Gastroesophageal sphincter (tissue), 4 donors: ENCODE data around the gene CCDC117. TPM values are rescaled to one million over a fixed set of nuclear protein-coding genes. Genes with fewer than 3 reads are reported as not detected.

Source experiments
- ATAC-seq: fragments of 150-250 bp; one replicate; pipeline ENCODE4 v1.9.1; 2016; ENCODE audit warnings: mild to moderate bottlenecking, moderate library complexity
- H3K27ac ChIP-seq, 4 donors: fragments of 200-600 bp; sonication (generic) in 3 of 4; 1 replicate in 3 of 4; 2 replicates in 1 of 4; pipeline ENCODE4 v1.5.1; 2016 to 2019
- H3K27me3 ChIP-seq: fragments of 200-600 bp; sonication (generic); one replicate; pipeline ENCODE4 v1.5.1; 2019
- H3K36me3 ChIP-seq, 2 donors: fragments of 200-600 bp; sonication (generic); one replicate each; pipeline ENCODE4 v1.5.1; 2019; ENCODE audit warnings: control low read depth in 1 of 2
- H3K4me1 ChIP-seq, 3 donors: fragments of 200-600 bp; sonication (generic); 1 replicate in 2 of 3; 2 replicates in 1 of 3; pipeline ENCODE4 v1.5.1; 2016 to 2019; ENCODE audit warnings: control low read depth in 2 of 3
- H3K4me3 ChIP-seq, 2 donors: fragments of 200-600 bp; sonication (generic); one replicate each; pipeline ENCODE4 v1.5.1; 2019; ENCODE audit warnings: mild to moderate bottlenecking in 1 of 2, moderate library complexity in 1 of 2
- H3K9me3 ChIP-seq, 3 donors: fragments of 200-600 bp; sonication (generic); one replicate each; pipeline ENCODE4 v1.5.1; 2017 to 2019; ENCODE audit warnings: control low read depth in 2 of 3
- EP300 ChIP-seq: sonication (generic); formaldehyde crosslinking; IDR thresholded peaks from one replicate; pipeline ENCODE4 v1.6.1; 2017; ENCODE audit warnings: antibody characterized with exemption, mild to moderate bottlenecking
- POLR2A ChIP-seq, 2 donors: fragments of 450-650 bp; IDR thresholded peaks; one replicate each; pipeline ENCODE4 v1.6.1; 2017; ENCODE audit warnings: antibody characterized with exemption in 2 of 2, mild to moderate bottlenecking in 2 of 2, moderate library complexity in 1 of 2
- POLR2AphosphoS5 ChIP-seq: sonication (generic); formaldehyde crosslinking; IDR thresholded peaks from one replicate; pipeline ENCODE4 v1.6.1; 2017; ENCODE audit warnings: antibody characterized with exemption
- WGBS, 2 donors: methylation state at CpG; one replicate each; pipeline ENCODE4 v1.1.5; 2018; ENCODE audit warnings: low coverage in 1 of 2; 5-methylcytosine and 5-hydroxymethylcytosine counted together
- total RNA-seq, 4 donors: library from RNA; depleted of rRNA; stranded (reverse); fragments of >200 nt; gene quantifications; one replicate each; pipeline ENCODE4 v1.1.0, GENCODE V29; 2016
- TF ChIP-seq, protein P1 (sequence below), 4 experiments: fragments of 200-600 bp in 2 of 4; fragments of 450-650 bp in 2 of 4; sonication (generic) in 1 of 4; IDR thresholded peaks; one replicate each; pipeline ENCODE4 v1.5.1; 2017 to 2019; ENCODE audit warnings: antibody characterized with exemption in 4 of 4, mild to moderate bottlenecking in 2 of 4, moderate library complexity in 2 of 4

The CCDC117 gene
- total RNA-seq, 4 donors from 2014 or later = 23.2 to 34.2 (median 25.7) TPM

DNA sequence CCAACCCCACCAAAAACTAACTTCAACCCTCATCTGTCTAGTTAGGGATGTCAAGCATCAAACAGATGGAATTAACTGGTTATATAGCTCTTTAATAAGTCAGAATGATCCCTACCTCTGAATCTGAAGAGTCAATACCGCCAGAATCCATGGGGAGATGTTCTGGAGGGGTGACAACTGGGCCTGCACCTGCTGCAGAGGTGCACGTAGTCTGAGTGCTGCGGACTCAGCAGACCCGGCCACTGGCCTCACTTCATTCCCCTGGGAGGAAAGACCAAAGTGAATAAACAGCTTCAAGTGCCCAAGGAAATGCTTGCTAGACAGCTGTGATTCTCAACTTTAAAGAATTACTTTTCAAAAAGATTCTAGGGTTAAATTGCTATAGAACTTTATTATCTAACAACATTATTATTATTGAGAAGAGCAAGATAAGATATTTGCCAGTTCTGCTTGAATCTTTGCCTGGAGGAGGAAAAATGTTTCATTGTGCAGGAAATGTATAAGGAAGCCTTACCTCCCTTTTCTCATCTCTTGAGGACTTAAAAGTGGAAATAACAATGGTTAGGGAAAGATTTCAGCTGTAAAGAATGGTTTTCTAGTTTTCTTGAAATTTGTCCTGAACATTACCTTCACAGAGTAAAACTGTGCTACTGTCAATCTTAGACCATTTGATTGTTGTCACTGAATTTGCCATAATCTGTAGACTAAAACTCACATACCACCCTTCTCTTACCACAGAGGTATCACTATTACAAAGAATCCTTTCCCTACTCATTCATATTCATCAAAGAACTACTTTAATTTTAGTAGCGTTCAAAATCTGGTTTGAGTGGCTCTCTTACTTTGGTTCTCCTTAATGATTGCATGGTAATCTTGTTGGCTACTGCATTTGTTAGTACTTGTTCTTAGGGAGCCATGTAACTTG is 23.7 kb downstream of the CCDC117 start:
- Histone ChIP-seq H3K27me3 (no peaks in the 10 kb centered on the region), H3K27ac (peak overlapping the region in 1 of 4 donors; percentile 10), H3K9me3 (no peaks in the 10 kb centered on the region), H3K4me3 (no peak overlapping the region), H3K4me1 (peaks cover 0 to 50% (median 10%) of the 10 kb centered on the region in 3 donors), H3K36me3 (peaks cover 0 to 59% of the 10 kb centered on the region in 2 donors)
- no peak for ATAC-seq
- TF ChIP-seq, protein P1, sequence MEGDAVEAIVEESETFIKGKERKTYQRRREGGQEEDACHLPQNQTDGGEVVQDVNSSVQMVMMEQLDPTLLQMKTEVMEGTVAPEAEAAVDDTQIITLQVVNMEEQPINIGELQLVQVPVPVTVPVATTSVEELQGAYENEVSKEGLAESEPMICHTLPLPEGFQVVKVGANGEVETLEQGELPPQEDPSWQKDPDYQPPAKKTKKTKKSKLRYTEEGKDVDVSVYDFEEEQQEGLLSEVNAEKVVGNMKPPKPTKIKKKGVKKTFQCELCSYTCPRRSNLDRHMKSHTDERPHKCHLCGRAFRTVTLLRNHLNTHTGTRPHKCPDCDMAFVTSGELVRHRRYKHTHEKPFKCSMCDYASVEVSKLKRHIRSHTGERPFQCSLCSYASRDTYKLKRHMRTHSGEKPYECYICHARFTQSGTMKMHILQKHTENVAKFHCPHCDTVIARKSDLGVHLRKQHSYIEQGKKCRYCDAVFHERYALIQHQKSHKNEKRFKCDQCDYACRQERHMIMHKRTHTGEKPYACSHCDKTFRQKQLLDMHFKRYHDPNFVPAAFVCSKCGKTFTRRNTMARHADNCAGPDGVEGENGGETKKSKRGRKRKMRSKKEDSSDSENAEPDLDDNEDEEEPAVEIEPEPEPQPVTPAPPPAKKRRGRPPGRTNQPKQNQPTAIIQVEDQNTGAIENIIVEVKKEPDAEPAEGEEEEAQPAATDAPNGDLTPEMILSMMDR (IDR thresholded peaks at IDR 0.05) = no peak
- TF ChIP-seq POLR2A (IDR thresholded peaks at IDR 0.05) (no peak), POLR2AphosphoS5 (no peak), EP300 (no peak)
- WGBS, 2 donors = 80 to 82% methylated on average over 1 to 4 of the region's 5 CpGs

DNA sequence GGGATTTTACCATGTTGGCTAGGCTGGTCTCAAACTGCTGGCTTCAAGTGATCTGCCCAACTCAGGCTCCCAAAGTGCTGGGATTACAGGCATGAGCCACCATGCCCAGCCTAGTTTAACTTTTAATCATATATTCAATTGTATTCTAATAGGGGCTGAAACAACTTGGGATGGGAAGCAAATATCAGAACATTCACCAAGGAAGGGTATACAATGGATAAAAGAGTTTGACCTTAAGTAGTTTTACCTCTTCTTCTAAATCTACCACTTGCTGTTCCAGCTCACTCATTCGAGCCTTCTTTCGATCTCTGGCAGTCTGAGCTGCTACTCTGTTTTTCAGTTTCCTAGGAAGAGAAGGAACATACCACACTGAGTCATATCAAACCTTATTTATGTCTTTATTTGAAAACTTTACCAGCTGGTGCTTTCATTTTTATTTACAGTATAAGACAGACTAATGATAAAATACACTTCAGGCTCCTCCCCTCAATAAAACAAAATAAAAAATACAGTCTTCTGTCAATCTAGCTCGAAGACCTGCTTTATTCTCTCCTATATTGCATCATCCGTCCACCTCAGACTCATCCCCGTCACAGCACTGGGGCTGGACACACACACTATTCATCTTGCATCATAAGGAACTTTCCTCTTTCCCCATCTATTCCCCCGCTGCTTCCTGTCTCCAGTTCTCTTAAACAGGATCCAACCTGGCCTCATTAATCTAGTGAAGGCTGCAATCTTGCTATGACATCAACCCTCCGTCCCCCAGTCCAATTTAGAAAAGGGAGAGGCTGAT is 26.5 kb downstream of the CCDC117 start:
- TF ChIP-seq POLR2A (IDR thresholded peaks at IDR 0.05) = peak; percentile 31 to 53
- TF ChIP-seq, protein P1 (IDR thresholded peaks at IDR 0.05) = no peak
- TF ChIP-seq POLR2AphosphoS5 = peak; percentile 86
- peaks cover 0 to 40% of the 10 kb centered on the region in 2 donors for H3K36me3 ChIP-seq
- WGBS, 2 donors = 0 to 4% methylated on average over 6 to 7 of the region's 7 CpGs

DNA sequence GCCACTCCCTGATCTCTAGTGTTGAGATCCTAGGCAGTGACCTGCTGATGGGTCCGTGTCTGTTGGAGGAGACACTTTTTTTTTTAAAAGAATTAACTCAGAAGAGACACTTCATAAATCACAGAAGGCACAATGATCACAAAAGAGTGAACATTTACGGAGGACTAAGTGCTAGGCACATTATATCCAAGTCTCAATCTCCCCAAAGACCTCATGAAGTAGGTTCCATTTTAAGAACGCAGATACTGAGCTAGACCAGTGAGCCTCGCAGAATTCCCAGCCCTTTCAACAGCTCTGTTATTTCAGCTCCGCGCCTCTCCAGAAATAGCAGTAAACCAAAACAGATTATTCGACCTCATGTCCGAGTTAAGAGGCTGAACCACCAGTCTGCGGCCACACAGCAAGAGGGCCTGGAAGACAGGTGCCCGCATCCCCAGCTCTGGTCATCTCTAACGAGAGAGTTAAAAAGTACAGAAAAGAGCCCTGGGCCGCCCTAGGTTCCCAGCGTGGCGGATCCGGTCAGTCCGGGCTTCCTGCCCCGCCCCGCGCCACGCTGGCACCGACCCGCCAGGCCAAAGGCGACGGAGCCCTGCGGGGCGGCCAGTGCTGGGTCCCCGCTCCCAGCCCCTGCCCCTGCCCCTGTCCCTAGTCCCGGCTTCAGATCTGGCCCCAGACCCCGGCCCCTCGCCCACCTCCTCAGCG is 27.3 kb downstream of the CCDC117 start:
- peak; percentile 76 for ATAC-seq
- Histone ChIP-seq H3K27ac (peak overlapping the region; percentile 97 to 100 (median 98)), H3K27me3 (no peaks in the 10 kb centered on the region), H3K36me3 (peaks cover 0 to 33% of the 10 kb centered on the region in 2 donors), H3K4me1 (peaks cover 0 to 67% (median 21%) of the 10 kb centered on the region in 3 donors), H3K4me3 (peak overlapping the region; percentile 82 to 91), H3K9me3 (no peaks in the 10 kb centered on the region)
- 0% methylated on average over 3 to 14 of the region's 31 CpGs for WGBS, 2 donors
- no peak for TF ChIP-seq POLR2A (IDR thresholded peaks at IDR 0.05)
- no peak for TF ChIP-seq POLR2AphosphoS5
- no peak for TF ChIP-seq EP300
- TF ChIP-seq, protein P1 (IDR thresholded peaks at IDR 0.05) = no peak

More for the DNA sequence above, 26.5 kb downstream of the CCDC117 start:
- peaks cover 0 to 69% (median 21%) of the 10 kb centered on the region in 3 donors for H3K4me1 ChIP-seq
- peak overlapping the region; percentile 97 to 100 (median 98) for H3K27ac ChIP-seq
- H3K4me3 ChIP-seq = peak overlapping the region; percentile 82 to 91
- peak; percentile 83 for ATAC-seq
- no peaks in the 10 kb centered on the region for H3K9me3 ChIP-seq
- H3K27me3 ChIP-seq = no peaks in the 10 kb centered on the region

DNA sequence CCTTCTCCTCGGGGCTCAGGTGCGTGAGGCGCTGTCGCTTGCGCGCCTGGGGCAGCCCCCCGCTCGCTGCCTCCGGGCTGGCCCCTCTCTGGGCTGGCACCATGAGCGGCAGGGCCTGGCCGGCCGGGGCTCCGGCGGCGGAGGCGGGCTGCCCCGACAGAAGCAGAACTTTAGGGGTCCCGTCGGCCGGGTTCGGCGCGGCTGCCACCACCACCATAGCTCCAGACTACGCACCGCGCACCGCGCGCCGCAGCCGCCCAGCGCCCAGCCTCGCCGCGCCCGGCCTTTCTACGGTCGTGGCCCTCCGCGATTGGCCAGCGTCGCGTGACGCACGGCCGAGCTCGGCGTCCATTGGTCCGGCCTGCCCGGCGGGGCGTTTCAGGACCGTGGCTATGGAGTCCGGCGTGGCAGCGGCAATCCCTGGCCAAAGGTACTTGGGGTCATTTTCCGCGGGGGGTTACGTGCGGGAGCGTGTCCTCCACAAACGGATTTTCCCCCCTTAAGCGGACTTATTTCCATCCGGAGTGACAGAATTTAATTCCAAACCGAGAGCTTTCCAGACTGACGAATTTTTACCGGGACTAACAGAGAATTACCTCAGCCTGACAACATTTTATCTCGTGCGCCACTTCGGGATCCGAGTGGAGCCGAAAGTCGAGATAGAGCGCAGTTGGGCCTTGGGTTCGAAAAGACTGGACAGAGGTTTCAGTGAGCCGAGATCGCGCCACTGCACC is 28.0 kb downstream of the CCDC117 start, which contains the start of gene XBP1:
Gene XBP1 (minus strand): TSS at position 262 of the 734 bp plus-strand sequence.
- Histone ChIP-seq H3K4me3 (peak within 1 kb of the TSS; percentile 82 to 91), H3K4me1 (peaks cover 0 to 62% (median 16%) of the 10 kb centered on the region in 3 donors), H3K27me3 (no peaks in the 10 kb centered on the region), H3K27ac (peak within 1 kb of the TSS; percentile 97 to 100 (median 98)), H3K9me3 (no peaks in the 10 kb centered on the region), H3K36me3 (peaks cover 0 to 26% of the 10 kb centered on the region in 2 donors)
- TF ChIP-seq, protein P1 (IDR thresholded peaks at IDR 0.05) = no peak
- peak; percentile 99 to 100 for TF ChIP-seq POLR2A (IDR thresholded peaks at IDR 0.05)
- peak; percentile 98 for TF ChIP-seq POLR2AphosphoS5
- TF ChIP-seq EP300 = peak; percentile 10
- ATAC-seq = peak; percentile 96
- 0% methylated on average over 19 of the region's 78 CpGs; no CpG with 5 or more reads in 1 of the 2 donors for WGBS, 2 donors
